ENCODE measurements around the gene IRX4. TPM values are rescaled to one million over a fixed set of nuclear protein-coding genes. Genes with fewer than 3 reads are reported as not detected.
"Not testable (repeated sequence)": the region's sequence is repeated elsewhere in the genome, so short reads cannot be mapped to it uniquely, and the experiment has no call there.

Gene IRX4
- polyA plus RNA-seq, 5 donors, result not detected

DNA sequence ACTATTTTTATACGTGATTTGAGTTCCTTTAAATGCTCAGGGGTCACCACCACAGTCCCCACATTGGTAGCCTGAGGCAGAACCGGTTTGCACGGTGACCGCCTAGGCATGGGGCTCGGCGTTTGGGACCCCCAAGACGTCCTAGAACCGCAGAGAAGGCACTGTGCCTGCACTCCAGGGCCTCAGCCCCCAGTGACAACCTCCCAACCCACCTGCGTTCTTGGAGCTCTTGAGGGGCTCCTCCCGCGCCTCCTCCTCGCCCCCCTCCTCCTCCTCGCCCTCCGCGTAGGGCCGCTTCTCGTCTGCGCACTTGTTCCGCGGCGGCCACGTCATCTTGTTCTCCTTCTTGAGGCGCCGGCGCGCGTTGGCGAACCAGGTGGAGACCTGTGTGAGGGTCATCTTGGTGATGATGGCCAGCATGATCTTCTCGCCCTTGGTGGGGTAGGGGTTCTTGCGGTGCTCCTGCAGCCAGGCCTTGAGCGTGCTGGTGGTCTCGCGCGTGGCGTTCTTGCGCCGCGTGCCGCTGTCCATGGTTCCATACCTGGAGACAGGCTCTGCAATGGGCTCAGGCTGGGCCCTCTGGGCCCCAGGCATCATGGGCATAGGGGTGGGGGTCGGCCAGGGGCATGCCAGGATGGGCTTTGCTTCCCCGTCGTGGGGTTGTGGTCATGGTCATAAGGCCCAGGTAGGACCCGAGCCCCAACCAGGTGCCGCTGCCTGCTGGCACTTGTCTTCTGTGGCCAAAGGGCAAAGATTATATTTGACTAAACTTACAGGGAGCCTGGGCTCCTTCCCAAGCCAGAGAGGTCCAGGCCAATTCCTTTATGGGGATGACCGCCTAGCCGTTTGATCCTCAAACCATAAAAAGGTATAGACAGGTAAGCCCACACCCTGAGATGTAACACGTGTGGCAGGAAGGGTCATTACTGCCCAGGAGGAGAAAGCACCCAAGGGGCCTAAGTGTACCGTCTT lies 3.1 kb downstream of the IRX4 start:
- DNase-seq, result no peak

DNA sequence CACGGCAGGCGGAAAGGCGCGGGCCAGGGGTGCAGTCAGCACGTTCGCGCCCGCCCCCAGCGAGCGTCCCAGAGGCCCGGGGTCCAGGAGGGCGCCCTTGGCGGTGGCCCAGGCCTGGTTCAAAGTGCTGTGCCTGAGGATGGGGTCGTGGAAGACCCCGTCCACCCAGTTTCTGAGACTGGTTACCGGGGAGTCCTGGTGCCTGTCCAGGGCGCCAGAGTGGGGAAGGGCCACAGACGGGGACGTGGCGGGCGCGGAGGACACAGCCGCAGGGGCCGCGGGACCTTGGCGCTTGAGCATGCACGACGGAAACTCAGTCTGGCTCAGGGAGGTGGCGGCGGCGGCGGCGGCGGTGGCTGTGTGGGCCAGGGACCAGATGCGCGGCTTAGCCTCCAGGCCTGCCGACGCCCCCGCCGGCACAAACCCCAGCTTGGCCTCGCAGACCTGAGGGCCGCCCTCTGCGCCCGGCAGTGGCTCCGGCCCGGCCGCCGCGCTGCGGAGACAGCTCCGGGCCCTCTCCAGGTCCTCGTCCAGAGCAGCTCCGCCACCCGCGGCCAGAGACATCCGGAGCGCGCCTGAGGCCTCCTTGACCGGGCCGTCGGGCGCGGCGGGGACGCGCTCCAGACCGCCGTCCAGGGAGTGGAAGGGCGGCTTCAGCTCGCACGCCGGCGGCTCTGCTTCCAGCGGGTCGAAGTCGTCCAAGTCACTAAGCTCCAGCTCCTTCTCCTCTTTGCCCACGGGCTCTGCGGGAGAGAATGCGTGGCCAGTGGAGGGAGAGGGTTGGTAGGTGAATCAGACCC lies 4.5 kb downstream of the IRX4 start:
- DNase-seq, result no peak

DNA sequence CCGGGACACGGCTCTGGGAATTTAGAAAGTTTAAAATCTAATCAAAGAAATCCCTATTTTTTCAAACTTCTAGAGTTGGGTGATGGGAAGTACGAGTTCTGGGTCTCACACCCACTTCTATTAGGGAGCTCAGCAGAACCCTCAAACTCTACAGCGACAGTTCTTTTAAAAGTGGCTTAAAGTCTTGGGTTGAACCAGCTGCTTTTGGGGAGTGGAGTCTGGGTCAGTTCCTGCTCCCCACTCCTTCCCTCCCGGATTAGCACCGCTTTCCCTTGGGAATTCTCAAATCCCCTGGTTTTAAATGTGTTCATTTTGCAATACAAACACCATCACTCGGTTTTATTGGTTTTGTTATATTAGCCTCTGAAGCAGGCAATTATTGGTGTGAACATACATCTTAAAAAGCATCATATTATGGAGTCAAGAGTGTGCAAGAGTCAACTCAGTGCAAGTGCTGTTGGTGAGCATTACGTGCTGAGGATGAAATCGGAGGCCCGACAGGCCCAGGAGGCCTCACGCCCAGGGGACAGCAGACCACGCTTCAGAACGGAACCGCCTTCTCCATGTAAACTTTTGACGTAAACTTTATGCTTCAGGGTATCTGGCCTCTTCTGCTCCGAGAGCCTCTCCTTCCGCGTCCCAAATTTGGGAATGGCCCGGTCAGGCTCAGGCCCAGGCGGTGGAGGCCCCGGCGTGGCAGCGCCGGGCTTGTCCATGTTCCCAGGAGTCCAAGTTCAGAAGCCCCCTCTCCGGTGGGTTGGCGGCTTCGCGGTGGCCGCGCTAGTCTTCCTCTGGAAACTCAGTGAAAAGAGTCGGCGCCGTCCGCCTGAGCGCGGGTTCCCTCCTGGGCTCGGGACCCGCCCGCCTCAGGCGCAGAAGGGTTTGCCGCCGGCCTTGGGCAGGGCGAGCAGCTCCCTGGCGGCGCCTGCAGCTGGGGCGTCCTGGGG lies 5.3 kb downstream of the IRX4 start:
- DNase-seq, result no peak

DNA sequence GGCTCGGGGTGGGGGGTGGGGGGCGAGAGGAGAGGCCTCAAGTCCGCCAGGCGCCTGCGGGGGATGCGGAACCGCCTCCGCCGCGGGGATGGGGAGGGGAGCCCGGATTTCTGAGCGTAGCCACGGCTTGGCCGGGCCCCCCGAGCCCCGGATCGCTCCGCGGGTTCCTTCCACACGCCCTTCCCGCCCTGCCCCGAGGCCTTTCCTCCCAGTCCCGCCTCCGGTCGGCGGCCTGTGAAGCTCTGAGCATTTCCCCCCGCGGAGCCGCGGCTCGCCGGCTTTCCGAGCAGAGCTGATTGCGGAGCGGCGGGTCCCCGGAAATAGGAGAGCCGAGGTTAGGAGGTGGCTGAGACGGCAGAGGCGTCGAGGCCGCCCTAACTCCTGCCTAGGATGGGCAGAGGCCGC lies 6.1 kb downstream of the IRX4 start:
- no peak for DNase-seq

DNA sequence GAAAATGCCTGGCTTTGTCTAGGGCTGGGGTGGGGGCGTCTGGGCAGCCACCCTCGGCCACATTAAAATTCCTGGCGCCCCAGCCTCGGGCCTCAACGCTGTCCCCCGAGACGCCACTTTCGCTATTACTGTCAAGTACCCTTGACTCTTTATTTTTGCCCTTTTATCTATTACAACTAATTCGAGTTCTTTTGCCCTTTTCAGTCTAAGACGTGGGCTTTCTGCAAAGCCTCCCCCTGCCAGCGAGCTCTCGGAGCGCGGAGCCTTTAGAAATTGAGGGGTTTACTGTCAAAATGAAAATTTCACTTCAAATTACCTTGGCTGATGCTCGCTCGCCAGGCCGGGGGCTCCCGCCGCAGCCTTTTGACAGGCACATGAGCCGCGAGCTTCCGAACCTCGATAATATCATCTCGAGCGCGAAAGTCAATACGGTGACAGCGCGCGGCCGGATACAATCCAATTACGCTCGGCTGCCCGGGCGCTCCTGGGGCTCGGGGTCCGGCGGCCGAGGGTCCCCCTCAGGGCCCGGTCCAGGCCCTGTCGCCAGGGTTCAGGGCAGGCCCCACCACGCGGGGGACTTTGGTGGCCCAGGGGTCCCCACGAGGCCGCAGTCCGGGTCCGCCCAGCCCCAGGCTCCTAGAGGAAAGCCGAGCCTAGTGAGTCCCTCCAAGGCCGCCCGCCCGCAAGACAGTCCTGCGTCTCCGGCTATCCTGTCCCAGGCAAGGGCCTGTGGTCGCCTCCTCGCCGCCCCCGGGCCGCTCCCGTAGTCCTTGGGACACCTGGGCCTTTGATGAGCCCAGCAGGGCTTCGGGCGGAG lies 6.7 kb downstream of the IRX4 start:
- no peak for DNase-seq

DNA sequence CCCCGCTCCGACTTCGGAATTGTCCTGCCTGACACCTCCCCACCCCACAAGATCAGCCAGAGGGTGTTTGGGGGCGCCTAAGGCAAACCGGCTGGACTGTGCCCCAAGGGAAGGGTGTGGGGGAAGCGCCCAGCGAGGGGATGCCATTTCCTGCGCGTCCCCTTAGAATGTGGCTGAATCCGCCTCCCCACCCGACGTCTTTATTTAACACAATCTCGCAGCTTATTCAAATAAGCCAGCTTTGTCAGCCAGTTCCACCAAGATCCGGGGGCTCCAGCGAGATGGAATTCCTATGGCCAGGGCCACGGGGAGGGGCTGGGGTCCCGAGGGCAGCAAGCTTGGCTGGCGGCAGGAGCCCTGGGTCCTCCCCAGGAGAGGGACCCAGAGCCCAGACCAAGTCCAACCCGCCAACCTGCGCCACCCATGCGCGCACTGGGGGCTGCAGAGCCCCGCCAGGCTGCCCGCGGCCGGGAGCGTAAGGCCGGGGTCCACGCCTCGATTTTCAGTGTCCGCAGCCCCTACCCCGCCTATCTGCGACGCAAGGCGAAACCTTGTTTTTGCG lies 7.4 kb downstream of the IRX4 start:
- no peak for DNase-seq

DNA sequence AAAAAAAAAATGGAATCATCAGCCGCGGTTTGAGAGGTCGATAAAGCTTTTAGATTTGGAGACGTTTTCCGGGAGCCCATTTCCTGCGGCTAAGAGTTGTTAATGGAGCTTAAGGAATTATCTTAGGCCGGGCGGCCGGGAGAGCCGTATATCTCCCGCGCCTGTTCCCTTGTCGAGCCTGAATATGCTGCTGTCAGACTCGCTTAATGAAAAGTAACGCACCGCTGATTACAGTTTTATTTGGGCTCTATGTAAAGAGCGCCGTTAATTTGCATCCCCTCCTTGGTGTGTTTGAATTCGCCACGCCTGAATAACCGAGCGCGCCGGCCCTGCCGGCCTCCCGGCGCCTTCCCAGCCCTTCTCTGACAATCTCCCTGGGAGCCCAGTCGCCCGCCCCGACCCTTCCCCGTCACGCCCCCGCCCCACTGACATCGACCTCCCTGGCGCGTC lies 7.9 kb downstream of the IRX4 start:
- no peak for DNase-seq

DNA sequence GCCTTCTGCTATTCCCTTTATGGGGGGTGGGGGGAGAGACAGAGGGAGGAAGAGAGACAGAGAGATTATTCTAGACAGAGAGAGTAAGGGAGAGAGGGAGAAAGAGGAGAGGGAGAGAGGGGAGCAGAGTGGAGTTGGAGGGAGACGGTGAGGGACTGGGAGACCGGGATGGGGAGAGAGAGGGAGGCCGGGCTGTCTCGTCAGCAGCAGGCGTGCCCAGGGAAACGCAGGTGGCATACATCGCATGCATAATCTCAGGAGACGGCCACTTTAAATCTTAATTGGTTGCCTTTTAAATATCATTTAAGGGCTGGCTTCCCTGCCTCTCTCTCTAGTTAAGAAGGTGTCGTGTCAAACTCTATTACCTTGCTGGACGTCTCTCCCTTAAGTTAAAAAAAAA lies 8.4 kb downstream of the IRX4 start:
- no peak for DNase-seq

DNA sequence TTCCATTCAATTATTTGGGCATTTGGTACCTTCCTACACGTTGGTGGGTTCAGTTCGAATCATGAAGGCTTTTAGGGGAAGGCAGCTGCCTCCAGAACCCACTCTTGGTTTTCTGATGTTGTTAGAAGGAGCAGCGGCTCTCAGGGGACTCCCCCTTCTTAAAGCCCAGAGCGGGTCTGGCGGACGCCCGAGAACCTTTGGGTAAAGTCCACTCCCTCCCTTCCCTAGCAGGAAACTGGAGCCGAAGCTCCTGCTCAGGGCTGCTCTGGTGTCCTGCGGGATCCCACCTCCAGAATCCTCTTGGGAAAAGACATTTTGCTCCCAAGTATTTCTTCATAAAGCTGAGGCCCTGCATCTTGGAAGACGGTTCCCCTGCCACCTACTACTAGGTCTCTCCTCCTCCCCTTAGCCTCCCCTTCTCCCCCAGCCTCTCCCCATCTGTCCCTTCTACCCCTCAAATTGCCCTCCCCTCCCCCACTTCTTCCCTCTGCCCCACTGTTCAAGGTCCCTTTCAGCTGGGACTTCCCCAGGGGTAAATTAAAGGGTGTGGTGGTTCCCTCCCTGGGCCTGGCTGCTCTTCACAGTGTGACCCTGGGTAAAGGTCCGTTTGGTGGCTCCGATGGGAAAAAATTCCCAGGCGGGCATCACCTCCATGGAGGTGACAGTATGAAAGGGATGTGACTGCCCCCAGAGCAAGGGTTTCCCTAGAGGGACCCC lies 9.3 kb downstream of the IRX4 start:
- no peak for DNase-seq

DNA sequence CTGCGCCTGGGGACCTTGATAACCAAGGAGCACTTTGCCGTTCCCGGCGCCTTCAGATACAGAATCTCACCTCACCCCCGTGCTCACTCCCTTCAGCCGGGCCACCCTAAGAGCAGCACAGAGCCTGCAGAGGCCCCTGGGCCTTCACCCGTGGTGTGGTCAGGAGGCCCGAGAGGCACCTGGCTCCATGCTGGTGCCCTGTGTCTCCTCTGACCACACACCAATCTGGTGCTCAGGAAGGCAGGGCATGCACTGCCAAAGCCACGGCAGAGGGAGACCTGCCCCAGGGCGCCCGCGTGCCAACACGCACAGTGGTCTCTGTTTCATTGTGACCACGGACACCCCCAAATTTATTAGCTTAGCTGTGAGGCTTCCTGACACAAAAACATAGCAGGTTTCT lies 11.3 kb downstream of the IRX4 start:
- no peak for DNase-seq

DNA sequence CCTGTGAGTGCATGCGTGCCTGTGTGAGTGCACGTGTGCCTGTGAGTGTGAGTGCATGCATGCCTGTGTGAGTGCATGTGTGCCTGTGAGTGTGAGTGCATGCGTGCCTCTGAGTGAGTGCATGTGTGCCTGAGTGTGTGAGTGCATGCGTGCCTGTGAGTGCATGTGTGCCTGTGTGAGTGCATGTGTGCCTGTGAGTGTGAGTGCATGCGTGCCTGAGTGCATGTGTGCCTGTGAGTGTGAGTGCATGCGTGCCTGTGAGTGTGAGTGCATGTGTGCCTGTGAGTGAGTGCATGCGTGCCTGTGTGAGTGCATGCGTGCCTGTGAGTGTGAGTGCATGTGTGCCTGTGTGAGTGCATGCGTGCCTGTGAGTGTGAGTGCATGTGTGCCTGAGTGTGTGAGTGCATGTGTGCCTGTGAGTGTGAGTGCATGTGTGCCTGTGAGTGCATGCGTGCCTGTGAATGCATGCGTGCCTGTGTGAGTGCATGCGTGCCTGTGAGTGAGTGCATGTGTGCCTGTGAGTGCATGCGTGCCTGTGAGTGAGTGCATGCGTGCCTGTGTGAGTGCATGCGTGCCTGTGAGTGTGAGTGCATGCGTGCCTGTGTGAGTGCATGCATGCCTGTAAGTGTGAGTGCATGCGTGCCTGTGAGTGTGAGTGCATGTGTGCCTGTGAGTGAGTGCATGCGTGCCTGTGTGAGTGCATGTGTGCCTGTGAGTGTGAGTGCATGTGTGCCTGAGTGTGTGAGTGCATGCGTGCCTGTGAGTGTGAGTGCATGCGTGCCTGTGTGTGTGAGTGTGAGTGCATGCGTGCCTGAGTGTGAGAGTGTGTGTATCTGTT lies 12.1 kb downstream of the IRX4 start:
- not testable (repeated sequence) for DNase-seq

DNA sequence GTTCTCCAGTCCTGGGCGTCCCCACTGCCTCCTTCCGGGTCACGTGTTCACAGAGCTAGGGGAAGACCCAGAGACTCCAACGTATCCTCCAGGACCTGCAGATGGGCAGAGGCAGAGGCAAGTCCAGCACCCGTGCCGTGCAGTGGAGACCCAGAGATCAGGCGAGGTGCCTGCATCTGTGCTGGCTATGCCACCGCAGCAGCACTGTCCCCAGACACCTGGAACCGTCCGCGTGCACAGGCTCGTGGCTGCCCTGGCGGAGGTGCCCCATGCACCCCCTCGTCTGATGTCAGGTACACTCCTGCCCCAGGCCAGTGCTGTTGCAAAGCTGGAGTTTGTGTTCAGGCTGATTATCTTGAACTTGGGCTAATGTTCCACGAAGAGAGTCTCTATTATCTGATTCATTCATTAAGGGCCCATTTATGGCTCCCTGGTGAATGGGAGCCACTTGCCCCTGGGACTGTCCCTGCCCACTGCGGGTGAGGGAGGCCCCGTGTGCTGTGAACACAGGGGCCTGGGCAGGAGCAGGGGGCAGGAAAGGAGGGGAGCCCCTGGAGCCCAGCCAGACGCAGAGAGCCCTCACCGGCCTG lies 13.7 kb downstream of the IRX4 start:
- DNase-seq, result no peak

DNA sequence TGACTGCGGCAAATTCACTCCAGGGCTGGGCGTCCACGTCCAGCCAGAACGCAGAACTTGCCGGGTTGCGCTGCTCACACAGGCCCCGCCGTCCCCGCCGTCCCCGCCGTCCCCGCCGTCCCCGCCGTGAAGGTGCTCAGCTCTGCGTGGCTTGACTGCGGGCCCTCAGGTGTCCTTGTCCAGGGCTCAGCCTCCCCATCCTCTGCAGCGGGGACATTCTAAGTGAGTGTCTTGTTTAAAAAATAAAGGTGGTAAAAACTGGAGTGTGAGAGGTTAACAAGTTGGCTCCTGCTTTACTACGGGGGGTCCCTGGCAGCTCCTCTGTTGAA lies 14.9 kb downstream of the IRX4 start:
- DNase-seq, result no peak

DNA sequence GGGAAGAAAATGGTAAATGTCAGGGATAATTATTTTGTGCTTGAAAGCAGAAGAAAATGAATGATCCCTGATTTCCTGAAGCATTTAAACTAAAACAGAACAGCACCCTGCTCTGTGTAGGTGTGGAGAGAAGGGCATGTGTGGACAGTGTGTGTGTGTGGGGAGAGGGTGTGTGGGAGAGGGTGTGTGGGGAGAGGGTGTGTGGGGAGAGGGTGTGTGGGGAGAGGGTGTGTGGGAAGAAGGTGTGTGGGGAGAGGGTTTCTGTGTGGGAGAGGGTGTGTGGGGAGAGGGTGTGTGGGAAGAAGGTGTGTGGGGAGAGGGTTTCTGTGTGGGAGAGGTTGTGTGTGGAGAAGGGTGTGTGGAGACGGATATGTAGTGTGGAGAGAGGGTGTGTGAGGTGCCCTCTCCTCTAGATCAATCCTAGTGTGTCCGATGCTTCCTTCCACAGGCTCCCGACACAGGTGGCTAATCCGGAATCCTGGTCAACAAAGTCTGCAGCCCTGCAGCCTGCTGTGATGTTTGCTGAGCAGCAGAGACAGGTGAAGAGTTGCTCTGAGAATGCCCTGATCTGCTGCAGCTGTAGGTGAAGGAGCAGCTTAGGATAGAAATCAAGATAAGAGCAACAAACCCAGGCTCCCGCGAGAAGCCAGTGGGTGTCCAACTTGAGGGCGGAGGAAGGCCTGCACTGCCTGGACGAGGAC lies 15.5 kb downstream of the IRX4 start:
- no peak for DNase-seq

DNA sequence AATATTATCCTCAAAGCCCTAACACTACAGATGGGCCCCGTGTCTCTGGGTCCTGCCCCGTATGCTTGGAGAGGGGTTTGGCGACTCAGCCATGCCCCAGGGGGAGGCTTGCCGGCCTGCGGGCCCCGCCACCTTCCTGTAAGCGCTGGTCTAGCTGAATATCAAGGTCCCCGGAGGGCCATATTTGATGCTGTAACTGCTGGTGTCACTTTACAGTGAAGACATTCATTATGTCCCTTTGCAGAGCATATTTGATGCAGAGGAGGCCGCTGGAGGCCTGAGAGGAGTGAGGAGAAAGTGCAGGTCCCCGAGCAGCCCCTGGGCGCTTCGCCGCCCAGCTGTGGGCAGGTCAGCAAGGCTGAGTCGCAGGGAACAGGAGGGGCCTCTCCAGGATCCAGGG lies 16.8 kb downstream of the IRX4 start:
- no peak for DNase-seq

DNA sequence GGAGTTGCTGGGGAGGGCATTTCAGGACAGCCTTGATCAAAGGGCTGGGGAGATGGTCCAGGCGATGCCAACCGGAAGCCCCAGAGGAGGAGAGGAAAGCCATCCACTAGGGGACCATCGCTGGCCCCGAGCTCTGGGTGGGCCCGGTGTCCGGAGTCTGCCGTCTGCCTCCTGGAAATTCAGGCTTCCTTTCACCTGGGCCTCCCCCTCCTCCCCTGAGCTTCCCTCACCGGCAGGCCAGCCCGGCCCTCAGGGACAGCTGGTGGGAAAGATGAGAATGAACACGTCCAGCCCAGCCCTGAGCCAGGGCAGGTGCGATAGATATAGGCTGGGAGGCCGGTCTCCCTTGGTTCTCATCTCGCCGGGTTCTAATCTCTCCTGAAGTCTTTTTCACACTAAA lies 17.2 kb downstream of the IRX4 start:
- no peak for DNase-seq

DNA sequence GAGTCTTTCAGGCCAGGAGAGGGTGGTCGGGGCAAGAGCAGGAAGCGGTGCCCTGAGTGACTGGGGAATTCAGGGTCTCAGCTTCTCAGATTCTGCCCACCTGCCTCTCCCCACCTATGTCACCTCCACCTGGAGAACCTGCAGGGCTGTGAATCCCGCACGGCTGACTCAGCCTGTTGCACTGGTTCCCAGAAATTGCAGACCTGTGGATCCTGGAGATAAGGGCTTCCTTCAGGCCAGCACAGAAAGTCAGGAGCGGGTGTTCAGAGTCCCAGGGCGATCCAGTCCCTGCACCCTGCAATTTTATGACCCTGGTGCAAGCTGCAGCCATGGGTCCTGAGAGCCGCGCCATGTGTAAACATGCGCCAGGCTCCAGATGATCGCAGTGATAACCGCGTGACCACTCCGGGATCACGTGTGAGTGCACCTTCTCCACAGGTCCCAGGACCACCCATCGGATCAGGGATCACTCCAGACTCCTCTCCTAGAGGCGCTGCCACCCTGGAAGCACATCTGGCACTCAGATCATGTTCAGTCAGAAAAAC lies 17.8 kb downstream of the IRX4 start:
- no peak for DNase-seq

DNA sequence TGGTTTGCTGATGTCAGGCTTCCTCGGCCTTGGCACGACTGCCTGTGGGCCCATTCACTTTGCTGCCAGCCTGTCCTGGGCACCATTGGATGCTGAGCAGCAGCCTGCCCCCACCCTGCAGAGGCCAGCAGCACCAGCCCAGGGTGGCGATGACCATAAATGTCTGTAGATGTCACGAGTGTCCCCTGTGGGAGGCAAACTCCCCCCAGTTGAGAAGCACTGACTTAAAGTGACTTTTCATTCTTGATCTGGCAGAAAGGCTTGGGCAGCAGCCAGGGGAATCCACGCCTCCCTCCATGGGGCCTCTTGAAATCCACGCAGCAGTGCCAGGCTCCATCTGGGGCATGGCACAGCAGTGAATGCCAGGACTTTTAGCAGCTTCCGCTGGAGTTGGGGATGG lies 21.8 kb downstream of the IRX4 start:
- DNase-seq, result no peak

Data from right lung (tissue), 5 donors.